ENCODE measurements around the gene GMEB2.

DNA sequence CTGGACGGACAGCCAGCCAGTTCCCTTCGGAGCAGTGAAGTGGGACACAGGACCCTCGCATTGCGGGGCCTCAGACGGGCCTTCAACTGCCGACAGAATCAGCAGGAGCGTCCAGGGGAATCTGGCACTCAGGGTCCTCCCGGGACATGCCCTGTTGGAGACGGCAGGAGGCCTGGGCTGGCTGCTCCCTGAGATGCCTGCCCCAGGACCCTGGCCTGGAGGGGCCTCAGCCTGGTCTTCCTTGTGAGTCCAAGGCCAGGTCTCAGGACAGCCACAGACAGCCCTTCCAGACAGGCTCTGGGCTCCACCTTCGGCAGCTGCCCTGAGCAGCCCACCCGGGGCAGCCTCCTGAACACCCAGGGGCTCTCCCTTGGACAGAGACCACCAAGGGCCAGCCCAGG is 38.3 kb downstream of the GMEB2 start:
- TF ChIP-seq CTCF (IDR thresholded peaks at IDR 0.05) (no peak), POLR2A (IDR thresholded peaks at IDR 0.05) (no peak), POLR2AphosphoS5 (IDR thresholded peaks at IDR 0.05) (no peak)
